HepG2 (cell line): Measurements from ENCODE around the gene THRA. TPM values are rescaled to one million over a fixed set of nuclear protein-coding genes. Genes with fewer than 3 reads are reported as not detected.

Source experiments
- DR1 ChIP-seq: sonication (generic); formaldehyde crosslinking; IDR thresholded peaks from 2 replicates; pipeline ENCODE4 v1.8.0; 2021; ENCODE audit warnings: mild to moderate bottlenecking, missing genetic modification reagents, inconsistent platforms
- HOXA3 ChIP-seq: sonication (generic); formaldehyde crosslinking; IDR thresholded peaks from 2 replicates; pipeline ENCODE4 v1.5.0; 2020; ENCODE audit warnings: missing genetic modification reagents
- KMT2A ChIP-seq: sonication (generic); formaldehyde crosslinking; IDR thresholded peaks from 2 replicates; pipeline ENCODE4 v1.4.0; 2020; ENCODE audit warnings: missing genetic modification reagents
- LCORL ChIP-seq, 2 experiments: fragments of 450-650 bp in 1 of 2; sonication (generic) in 1 of 2; formaldehyde crosslinking in 1 of 2; IDR thresholded peaks; 2 replicates each; pipeline versions ENCODE4 v1.5.0 to v1.6.1; 2017 to 2020; ENCODE audit warnings: antibody characterized with exemption in 1 of 2, missing genetic modification reagents in 1 of 2
- NCOA5 ChIP-seq: sonication (generic); formaldehyde crosslinking; IDR thresholded peaks from 2 replicates; pipeline ENCODE4 v1.4.0; 2020; ENCODE audit warnings: missing genetic modification reagents
- POLR2A ChIP-seq, 2 experiments: IDR thresholded peaks; 2 replicates each; pipeline ENCODE4 v1.6.1; 2011; ENCODE audit warnings: low read depth in 2 of 2, low read length in 2 of 2, mild to moderate bottlenecking in 1 of 2, moderate library complexity in 1 of 2; ENCODE audit not compliant: insufficient read depth in 1 of 2
- SRY ChIP-seq: sonication (generic); formaldehyde crosslinking; IDR thresholded peaks from 2 replicates; pipeline ENCODE4 v1.8.0; 2022; ENCODE audit warnings: mild to moderate bottlenecking, missing genetic modification reagents
- SYNCRIP ChIP-seq: fragments of 200-400 bp; formaldehyde crosslinking; IDR thresholded peaks from 2 replicates; pipeline ENCODE4 v1.6.1; 2018; ENCODE audit warnings: mild to moderate bottlenecking, low read depth, low read length; ENCODE audit not compliant: insufficient read depth
- U2AF1 ChIP-seq: fragments of 200-400 bp; formaldehyde crosslinking; optimal IDR thresholded peaks from 2 replicates; pipeline ENCODE3; 2017; ENCODE audit warnings: mild to moderate bottlenecking, low read depth, low read length
- ZBTB1 ChIP-seq: sonication (generic); formaldehyde crosslinking; IDR thresholded peaks from 2 replicates; pipeline ENCODE4 v1.4.0; 2020; ENCODE audit warnings: missing genetic modification reagents, borderline replicate concordance
- ZNF337 ChIP-seq: sonication (generic); formaldehyde crosslinking; IDR thresholded peaks from 2 replicates; pipeline ENCODE4 v1.5.1; 2020; ENCODE audit warnings: missing genetic modification reagents, low read depth, mild to moderate bottlenecking, borderline replicate concordance
- ZNF674 ChIP-seq: sonication (generic); formaldehyde crosslinking; IDR thresholded peaks from 2 replicates; pipeline ENCODE4 v1.5.0; 2020; ENCODE audit warnings: low read depth, mild to moderate bottlenecking, missing genetic modification reagents
- ZNF878 ChIP-seq: sonication (generic); formaldehyde crosslinking; IDR thresholded peaks from 2 replicates; pipeline ENCODE4 v1.8.1; 2023; ENCODE audit warnings: mild to moderate bottlenecking, missing genetic modification reagents, moderate library complexity
- polyA plus RNA-seq, 8 experiments: library from polyadenylated mRNA; depleted of rRNA in 3 of 8; stranded (reverse) in 7 of 8; unstranded in 1 of 8; fragments of >200 nt; fragmentation: Illumina TruSeq in 4 of 8; extraction: Trizol in 4 of 8; gene quantifications; 2 replicates each; pipeline versions ENCODE4 v1.2.1 to v1.2.3, GENCODE V29; 2011 to 2016; ENCODE audit warnings: low read depth in 4 of 8, missing spikeins in 1 of 8, mixed read lengths in 1 of 8; ENCODE audit not compliant: insufficient read depth in 1 of 8
- total RNA-seq, 5 experiments: library from RNA; depleted of rRNA; stranded (reverse); fragments of >200 nt; fragmentation: Illumina TruSeq; extraction: Trizol; gene quantifications; 2 replicates each; pipeline ENCODE4 v1.2.3, GENCODE V29; 2016; ENCODE audit warnings: low read depth in 1 of 5
- TF ChIP-seq, protein P1 (sequence below): sonication (generic); formaldehyde crosslinking; IDR thresholded peaks from 2 replicates; pipeline ENCODE4 v1.4.0; 2020; ENCODE audit warnings: mild to moderate bottlenecking, missing genetic modification reagents
- TF ChIP-seq, protein P2 (sequence below): sonication (generic); formaldehyde crosslinking; IDR thresholded peaks from 2 replicates; pipeline ENCODE4 v1.4.0; 2020; ENCODE audit warnings: missing genetic modification reagents
- TF ChIP-seq, protein P3 (sequence below): sonication (generic); formaldehyde crosslinking; IDR thresholded peaks from 2 replicates; pipeline ENCODE4 v1.5.1; 2020; ENCODE audit warnings: mild to moderate bottlenecking, moderate library complexity, missing genetic modification reagents
- TF ChIP-seq, protein P4 (sequence below): sonication (generic); formaldehyde crosslinking; IDR thresholded peaks from 2 replicates; pipeline ENCODE4 v1.8.1; 2023; ENCODE audit warnings: mild to moderate bottlenecking, missing genetic modification reagents

THRA gene
- total and polyA plus RNA-seq, 2 of the 13 experiments (the other 11 are each of a cell fraction or from before 2014, with no cell fraction given), result 8.0 to 9.9 TPM

DNA sequence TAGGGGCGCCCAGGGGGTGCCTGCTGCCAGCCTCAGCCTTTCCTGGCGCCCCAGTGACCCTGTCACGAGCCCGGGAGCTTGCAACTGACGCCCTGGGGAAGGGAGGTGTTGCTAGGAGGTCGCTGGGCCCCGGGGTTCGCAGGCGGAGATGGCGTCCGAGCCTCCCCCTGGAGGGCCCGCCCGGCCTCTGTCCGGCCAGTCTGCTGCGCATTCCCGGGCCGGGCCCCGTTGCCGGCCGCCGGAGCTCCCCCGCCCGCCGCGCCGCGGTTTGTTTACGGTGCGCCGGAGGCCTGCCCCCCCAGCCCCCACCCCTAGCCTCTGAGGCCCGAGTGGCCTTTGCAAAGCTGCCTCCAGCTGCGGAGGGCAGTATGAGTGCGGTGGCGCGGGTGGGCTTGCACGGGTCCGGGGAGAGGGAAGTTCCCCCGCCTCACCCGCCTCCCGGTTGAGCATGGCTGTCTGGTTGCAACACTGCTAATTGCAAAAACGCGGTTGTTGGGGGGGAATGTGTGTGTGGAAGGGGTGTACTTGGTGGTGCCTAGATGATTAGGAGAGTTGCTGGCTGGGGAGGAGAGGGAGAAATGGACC is 514 bp downstream of the THRA start (continued):
- TF ChIP-seq, protein P1, sequence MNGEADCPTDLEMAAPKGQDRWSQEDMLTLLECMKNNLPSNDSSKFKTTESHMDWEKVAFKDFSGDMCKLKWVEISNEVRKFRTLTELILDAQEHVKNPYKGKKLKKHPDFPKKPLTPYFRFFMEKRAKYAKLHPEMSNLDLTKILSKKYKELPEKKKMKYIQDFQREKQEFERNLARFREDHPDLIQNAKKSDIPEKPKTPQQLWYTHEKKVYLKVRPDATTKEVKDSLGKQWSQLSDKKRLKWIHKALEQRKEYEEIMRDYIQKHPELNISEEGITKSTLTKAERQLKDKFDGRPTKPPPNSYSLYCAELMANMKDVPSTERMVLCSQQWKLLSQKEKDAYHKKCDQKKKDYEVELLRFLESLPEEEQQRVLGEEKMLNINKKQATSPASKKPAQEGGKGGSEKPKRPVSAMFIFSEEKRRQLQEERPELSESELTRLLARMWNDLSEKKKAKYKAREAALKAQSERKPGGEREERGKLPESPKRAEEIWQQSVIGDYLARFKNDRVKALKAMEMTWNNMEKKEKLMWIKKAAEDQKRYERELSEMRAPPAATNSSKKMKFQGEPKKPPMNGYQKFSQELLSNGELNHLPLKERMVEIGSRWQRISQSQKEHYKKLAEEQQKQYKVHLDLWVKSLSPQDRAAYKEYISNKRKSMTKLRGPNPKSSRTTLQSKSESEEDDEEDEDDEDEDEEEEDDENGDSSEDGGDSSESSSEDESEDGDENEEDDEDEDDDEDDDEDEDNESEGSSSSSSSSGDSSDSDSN (CRISPR knock-in tag), result peak; percentile 77; the same call in 1 of the 2 replicates
- TF ChIP-seq NCOA5 (no peak), ZNF878 (no peak), ZBTB1 (CRISPR knock-in tag) (no peak), U2AF1 (peak; percentile 83), SRY (CRISPR knock-in tag) (0 out of 2 replicates have a peak, but pooled peaks have one; percentile 42), POLR2A (IDR thresholded peaks at IDR 0.05; ENCODE audit: insufficient read depth in 1 of 2, low read depth in 2 of 2, low read length in 2 of 2) (peak; percentile 26 to 50; a peak in 1 of 4 replicates), DR1 (peak; percentile 55; the same call in 1 of the 2 replicates), LCORL (IDR thresholded peaks at IDR 0.05) (no peak), LCORL (CRISPR knock-in tag; IDR thresholded peaks at IDR 0.05) (0 out of 2 replicates have a peak, but pooled peaks have one; percentile 16), SYNCRIP (no peak), ZNF337 (peak; percentile 37; the same call in 1 of the 2 replicates), KMT2A (CRISPR knock-in tag) (peak; percentile 34; the same call in 1 of the 2 replicates), HOXA3 (peak; percentile 20; the same call in 1 of the 2 replicates), ZNF674 (no peak)
- TF ChIP-seq, protein P2, sequence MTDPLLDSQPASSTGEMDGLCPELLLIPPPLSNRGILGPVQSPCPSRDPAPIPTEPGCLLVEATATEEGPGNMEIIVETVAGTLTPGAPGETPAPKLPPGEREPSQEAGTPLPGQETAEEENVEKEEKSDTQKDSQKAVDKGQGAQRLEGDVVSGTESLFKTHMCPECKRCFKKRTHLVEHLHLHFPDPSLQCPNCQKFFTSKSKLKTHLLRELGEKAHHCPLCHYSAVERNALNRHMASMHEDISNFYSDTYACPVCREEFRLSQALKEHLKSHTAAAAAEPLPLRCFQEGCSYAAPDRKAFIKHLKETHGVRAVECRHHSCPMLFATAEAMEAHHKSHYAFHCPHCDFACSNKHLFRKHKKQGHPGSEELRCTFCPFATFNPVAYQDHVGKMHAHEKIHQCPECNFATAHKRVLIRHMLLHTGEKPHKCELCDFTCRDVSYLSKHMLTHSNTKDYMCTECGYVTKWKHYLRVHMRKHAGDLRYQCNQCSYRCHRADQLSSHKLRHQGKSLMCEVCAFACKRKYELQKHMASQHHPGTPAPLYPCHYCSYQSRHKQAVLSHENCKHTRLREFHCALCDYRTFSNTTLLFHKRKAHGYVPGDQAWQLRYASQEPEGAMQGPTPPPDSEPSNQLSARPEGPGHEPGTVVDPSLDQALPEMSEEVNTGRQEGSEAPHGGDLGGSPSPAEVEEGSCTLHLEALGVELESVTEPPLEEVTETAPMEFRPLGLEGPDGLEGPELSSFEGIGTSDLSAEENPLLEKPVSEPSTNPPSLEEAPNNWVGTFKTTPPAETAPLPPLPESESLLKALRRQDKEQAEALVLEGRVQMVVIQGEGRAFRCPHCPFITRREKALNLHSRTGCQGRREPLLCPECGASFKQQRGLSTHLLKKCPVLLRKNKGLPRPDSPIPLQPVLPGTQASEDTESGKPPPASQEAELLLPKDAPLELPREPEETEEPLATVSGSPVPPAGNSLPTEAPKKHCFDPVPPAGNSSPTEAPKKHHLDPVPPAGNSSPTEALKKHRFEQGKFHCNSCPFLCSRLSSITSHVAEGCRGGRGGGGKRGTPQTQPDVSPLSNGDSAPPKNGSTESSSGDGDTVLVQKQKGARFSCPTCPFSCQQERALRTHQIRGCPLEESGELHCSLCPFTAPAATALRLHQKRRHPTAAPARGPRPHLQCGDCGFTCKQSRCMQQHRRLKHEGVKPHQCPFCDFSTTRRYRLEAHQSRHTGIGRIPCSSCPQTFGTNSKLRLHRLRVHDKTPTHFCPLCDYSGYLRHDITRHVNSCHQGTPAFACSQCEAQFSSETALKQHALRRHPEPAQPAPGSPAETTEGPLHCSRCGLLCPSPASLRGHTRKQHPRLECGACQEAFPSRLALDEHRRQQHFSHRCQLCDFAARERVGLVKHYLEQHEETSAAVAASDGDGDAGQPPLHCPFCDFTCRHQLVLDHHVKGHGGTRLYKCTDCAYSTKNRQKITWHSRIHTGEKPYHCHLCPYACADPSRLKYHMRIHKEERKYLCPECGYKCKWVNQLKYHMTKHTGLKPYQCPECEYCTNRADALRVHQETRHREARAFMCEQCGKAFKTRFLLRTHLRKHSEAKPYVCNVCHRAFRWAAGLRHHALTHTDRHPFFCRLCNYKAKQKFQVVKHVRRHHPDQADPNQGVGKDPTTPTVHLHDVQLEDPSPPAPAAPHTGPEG (CRISPR knock-in tag), result 0 out of 2 replicates have a peak, but pooled peaks have one; percentile 74
- TF ChIP-seq, protein P3, sequence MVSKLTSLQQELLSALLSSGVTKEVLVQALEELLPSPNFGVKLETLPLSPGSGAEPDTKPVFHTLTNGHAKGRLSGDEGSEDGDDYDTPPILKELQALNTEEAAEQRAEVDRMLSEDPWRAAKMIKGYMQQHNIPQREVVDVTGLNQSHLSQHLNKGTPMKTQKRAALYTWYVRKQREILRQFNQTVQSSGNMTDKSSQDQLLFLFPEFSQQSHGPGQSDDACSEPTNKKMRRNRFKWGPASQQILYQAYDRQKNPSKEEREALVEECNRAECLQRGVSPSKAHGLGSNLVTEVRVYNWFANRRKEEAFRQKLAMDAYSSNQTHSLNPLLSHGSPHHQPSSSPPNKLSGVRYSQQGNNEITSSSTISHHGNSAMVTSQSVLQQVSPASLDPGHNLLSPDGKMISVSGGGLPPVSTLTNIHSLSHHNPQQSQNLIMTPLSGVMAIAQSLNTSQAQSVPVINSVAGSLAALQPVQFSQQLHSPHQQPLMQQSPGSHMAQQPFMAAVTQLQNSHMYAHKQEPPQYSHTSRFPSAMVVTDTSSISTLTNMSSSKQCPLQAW, result 0 out of 2 replicates have a peak, but pooled peaks have one; percentile 15
- TF ChIP-seq, protein P4, sequence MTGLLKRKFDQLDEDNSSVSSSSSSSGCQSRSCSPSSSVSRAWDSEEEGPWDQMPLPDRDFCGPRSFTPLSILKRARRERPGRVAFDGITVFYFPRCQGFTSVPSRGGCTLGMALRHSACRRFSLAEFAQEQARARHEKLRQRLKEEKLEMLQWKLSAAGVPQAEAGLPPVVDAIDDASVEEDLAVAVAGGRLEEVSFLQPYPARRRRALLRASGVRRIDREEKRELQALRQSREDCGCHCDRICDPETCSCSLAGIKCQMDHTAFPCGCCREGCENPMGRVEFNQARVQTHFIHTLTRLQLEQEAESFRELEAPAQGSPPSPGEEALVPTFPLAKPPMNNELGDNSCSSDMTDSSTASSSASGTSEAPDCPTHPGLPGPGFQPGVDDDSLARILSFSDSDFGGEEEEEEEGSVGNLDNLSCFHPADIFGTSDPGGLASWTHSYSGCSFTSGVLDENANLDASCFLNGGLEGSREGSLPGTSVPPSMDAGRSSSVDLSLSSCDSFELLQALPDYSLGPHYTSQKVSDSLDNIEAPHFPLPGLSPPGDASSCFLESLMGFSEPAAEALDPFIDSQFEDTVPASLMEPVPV, result 0 out of 2 replicates have a peak, but pooled peaks have one; percentile 33
